Sigmoid colon (tissue), 4 donors: ENCODE results near the gene ADAM10.

ENCODE experiments used
- CTCF ChIP-seq, 4 experiments: fragments of 450-650 bp in 3 of 4; fragments of 200-600 bp in 1 of 4; IDR thresholded peaks; one replicate each; pipeline ENCODE4 v1.5.1; 2016 to 2019; ENCODE audit warnings: antibody characterized with exemption in 4 of 4, mild to moderate bottlenecking in 3 of 4, moderate library complexity in 2 of 4
- EP300 ChIP-seq, 4 donors: sonication (generic); formaldehyde crosslinking; IDR thresholded peaks; one replicate each; pipeline ENCODE4 v1.6.1; 2017; ENCODE audit warnings: antibody characterized with exemption in 4 of 4

- TF ChIP-seq CTCF (IDR thresholded peaks at IDR 0.05) (no peak), EP300 (IDR thresholded peaks at IDR 0.05) (no peak)
These were observed 63.2 kb downstream of the ADAM10 start for GRCh38 chr15:58686286-58686685.
